A549 (cell line): ENCODE results near the gene TP53RK.

Experiments used
- EHMT2 ChIP-seq: fragments of 200-600 bp; sonication (generic); IDR thresholded peaks from 2 replicates; pipeline ENCODE4 v1.6.1; 2016; ENCODE audit warnings: antibody characterized with exemption, low read depth, mild to moderate bottlenecking, moderate library complexity
- ESRRA ChIP-seq: fragments of 150-350 bp; IDR thresholded peaks from 2 replicates; pipeline ENCODE4 v1.6.1; 2014; ENCODE audit warnings: mild to moderate bottlenecking, low read length, borderline replicate concordance
- KDM1A ChIP-seq: fragments of 200-600 bp; sonication (generic); IDR thresholded peaks from 2 replicates; pipeline ENCODE4 v1.6.1; 2016; ENCODE audit warnings: low read depth, mild to moderate bottlenecking
- MAFK ChIP-seq: fragments of 450-650 bp; IDR thresholded peaks from 2 replicates; pipeline ENCODE4 v1.6.1; 2014; ENCODE audit not compliant: partially characterized antibody
- MYC ChIP-seq: IDR thresholded peaks from 2 replicates; pipeline ENCODE4 v1.6.1; 2012; ENCODE audit warnings: mild to moderate bottlenecking, inconsistent platforms, low read length, improper control_type of control experiment, borderline replicate concordance
- POLR2A ChIP-seq: IDR thresholded peaks from 2 replicates; pipeline ENCODE4 v1.6.1; 2012; ENCODE audit warnings: mild to moderate bottlenecking, low read length
- RCOR1 ChIP-seq: fragments of 150-350 bp; IDR thresholded peaks from 2 replicates; pipeline ENCODE4 v1.6.1; 2014; ENCODE audit warnings: antibody characterized with exemption, low read length, low read depth
- RFX5 ChIP-seq: fragments of 450-650 bp; IDR thresholded peaks from 2 replicates; pipeline ENCODE4 v1.7.1; 2014; ENCODE audit warnings: antibody characterized with exemption, mild to moderate bottlenecking, moderate library complexity
- RNF2 ChIP-seq: fragments of 200-600 bp; sonication (generic); IDR thresholded peaks from 2 replicates; pipeline ENCODE4 v1.6.1; 2016; ENCODE audit warnings: low read depth, mild to moderate bottlenecking, antibody characterized with exemption, moderate library complexity, borderline replicate concordance
- TP53 ChIP-seq: fragments of 250-450 bp; sonication (Bioruptor Pico); IDR thresholded peaks from 2 replicates; pipeline ENCODE4 v1.5.0; 2021; ENCODE audit warnings: mild to moderate bottlenecking, moderate library complexity
- TF ChIP-seq, protein P1 (sequence below): IDR thresholded peaks from 2 replicates; pipeline ENCODE4 v1.6.1; 2012
- TF ChIP-seq, protein P2 (sequence below): fragments of >200 bp; sonication (Bioruptor Twin); formaldehyde crosslinking; IDR thresholded peaks from 3 replicates; pipeline ENCODE4 v1.5.1; 2016
- TF ChIP-seq, protein P3 (sequence below): fragments of >200 bp; sonication (Bioruptor Twin); formaldehyde crosslinking; IDR thresholded peaks from 3 replicates; pipeline ENCODE4 v1.6.1; 2016
- TF ChIP-seq, protein P4 (sequence below): fragments of 200-600 bp; sonication (generic); IDR thresholded peaks from 2 replicates; pipeline ENCODE4 v1.6.1; 2016; ENCODE audit warnings: antibody characterized with exemption, mild to moderate bottlenecking, moderate library complexity

DNA sequence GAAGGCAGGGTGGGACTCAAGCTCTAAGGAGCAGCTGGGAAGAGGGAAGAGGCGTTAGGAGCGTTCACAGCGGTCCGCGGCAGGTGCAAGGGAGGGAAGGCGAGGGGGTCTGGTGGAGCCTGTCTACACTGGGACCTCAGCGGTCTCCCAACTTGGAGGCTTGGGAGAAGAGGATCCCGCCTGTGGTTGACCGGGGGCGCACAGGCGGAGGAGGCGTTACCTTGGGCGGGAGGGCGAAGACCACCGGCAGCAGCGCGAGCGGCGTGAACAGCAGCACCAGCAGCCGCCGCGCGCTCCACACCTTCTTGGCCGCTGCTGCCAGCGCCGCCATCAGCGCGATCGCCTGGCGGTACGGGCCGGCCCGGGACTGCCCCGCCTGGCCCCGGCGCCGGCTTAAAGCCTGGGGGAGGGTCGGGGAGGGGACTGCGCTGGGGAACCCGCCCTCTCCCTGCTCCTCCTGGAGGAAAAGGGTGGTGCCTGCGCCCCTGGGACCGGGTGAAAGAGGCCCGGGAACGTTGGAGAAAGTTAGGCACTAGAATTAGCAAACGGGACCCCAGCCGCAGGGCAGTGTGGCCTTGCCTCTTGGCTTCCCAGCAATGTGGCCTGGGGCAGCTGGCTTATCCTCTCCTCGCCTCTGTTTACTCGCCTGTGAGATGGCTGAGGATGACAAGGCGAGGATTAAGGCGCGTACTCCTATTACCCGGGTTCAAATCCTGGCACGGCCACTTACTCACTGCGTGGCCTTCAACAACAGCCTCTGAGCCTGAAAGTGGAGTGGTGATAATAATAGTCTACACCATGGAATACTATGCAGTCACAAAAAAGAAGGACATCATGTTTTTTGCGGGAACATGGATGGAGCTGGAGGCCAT is 37.9 kb downstream of the TP53RK start, which contains the start of gene SLC13A3:
- TF ChIP-seq, protein P1, sequence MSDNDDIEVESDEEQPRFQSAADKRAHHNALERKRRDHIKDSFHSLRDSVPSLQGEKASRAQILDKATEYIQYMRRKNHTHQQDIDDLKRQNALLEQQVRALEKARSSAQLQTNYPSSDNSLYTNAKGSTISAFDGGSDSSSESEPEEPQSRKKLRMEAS, result no peak
- TF ChIP-seq, protein P2, sequence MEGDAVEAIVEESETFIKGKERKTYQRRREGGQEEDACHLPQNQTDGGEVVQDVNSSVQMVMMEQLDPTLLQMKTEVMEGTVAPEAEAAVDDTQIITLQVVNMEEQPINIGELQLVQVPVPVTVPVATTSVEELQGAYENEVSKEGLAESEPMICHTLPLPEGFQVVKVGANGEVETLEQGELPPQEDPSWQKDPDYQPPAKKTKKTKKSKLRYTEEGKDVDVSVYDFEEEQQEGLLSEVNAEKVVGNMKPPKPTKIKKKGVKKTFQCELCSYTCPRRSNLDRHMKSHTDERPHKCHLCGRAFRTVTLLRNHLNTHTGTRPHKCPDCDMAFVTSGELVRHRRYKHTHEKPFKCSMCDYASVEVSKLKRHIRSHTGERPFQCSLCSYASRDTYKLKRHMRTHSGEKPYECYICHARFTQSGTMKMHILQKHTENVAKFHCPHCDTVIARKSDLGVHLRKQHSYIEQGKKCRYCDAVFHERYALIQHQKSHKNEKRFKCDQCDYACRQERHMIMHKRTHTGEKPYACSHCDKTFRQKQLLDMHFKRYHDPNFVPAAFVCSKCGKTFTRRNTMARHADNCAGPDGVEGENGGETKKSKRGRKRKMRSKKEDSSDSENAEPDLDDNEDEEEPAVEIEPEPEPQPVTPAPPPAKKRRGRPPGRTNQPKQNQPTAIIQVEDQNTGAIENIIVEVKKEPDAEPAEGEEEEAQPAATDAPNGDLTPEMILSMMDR, result no peak
- no peak for TF ChIP-seq MYC
- TF ChIP-seq POLR2A, result no peak
- TF ChIP-seq ESRRA, result no peak
- TF ChIP-seq, protein P3, sequence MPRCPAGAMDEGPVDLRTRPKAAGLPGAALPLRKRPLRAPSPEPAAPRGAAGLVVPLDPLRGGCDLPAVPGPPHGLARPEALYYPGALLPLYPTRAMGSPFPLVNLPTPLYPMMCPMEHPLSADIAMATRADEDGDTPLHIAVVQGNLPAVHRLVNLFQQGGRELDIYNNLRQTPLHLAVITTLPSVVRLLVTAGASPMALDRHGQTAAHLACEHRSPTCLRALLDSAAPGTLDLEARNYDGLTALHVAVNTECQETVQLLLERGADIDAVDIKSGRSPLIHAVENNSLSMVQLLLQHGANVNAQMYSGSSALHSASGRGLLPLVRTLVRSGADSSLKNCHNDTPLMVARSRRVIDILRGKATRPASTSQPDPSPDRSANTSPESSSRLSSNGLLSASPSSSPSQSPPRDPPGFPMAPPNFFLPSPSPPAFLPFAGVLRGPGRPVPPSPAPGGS, result no peak
- TF ChIP-seq TP53, result no peak
- no peak for TF ChIP-seq RFX5
- no peak for TF ChIP-seq RNF2
- no peak for TF ChIP-seq KDM1A
- TF ChIP-seq MAFK, result no peak
- TF ChIP-seq RCOR1, result no peak
- TF ChIP-seq, protein P4, sequence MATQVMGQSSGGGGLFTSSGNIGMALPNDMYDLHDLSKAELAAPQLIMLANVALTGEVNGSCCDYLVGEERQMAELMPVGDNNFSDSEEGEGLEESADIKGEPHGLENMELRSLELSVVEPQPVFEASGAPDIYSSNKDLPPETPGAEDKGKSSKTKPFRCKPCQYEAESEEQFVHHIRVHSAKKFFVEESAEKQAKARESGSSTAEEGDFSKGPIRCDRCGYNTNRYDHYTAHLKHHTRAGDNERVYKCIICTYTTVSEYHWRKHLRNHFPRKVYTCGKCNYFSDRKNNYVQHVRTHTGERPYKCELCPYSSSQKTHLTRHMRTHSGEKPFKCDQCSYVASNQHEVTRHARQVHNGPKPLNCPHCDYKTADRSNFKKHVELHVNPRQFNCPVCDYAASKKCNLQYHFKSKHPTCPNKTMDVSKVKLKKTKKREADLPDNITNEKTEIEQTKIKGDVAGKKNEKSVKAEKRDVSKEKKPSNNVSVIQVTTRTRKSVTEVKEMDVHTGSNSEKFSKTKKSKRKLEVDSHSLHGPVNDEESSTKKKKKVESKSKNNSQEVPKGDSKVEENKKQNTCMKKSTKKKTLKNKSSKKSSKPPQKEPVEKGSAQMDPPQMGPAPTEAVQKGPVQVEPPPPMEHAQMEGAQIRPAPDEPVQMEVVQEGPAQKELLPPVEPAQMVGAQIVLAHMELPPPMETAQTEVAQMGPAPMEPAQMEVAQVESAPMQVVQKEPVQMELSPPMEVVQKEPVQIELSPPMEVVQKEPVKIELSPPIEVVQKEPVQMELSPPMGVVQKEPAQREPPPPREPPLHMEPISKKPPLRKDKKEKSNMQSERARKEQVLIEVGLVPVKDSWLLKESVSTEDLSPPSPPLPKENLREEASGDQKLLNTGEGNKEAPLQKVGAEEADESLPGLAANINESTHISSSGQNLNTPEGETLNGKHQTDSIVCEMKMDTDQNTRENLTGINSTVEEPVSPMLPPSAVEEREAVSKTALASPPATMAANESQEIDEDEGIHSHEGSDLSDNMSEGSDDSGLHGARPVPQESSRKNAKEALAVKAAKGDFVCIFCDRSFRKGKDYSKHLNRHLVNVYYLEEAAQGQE, result no peak
- no peak for TF ChIP-seq EHMT2
